D721Med (cell line): ENCODE results near the gene LGALS14.
"Not testable (repeated sequence)": the region's sequence is repeated elsewhere in the genome, so short reads cannot be mapped to it uniquely, and the experiment has no call there.

Experiments used
- DNase-seq: peaks from one replicate; pipeline ENCODE4 v3.0.0; 2011; ENCODE audit warnings: low spot score; ENCODE audit not compliant: insufficient read length
- FAIRE-seq: peaks from 2 replicates; lab custom pipeline; 2011; peaks lifted over from hg19 to GRCh38; lab: Jason Lieb, UNC
- CTCF ChIP-seq: IDR thresholded peaks from 2 replicates; pipeline ENCODE4 v1.5.1; 2012; ENCODE audit warnings: mild to moderate bottlenecking, control low read depth; ENCODE audit not compliant: insufficient read depth; ENCODE audit errors: missing control alignments

Gene LGALS14, protein sequence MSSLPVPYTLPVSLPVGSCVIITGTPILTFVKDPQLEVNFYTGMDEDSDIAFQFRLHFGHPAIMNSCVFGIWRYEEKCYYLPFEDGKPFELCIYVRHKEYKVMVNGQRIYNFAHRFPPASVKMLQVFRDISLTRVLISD

DNA sequence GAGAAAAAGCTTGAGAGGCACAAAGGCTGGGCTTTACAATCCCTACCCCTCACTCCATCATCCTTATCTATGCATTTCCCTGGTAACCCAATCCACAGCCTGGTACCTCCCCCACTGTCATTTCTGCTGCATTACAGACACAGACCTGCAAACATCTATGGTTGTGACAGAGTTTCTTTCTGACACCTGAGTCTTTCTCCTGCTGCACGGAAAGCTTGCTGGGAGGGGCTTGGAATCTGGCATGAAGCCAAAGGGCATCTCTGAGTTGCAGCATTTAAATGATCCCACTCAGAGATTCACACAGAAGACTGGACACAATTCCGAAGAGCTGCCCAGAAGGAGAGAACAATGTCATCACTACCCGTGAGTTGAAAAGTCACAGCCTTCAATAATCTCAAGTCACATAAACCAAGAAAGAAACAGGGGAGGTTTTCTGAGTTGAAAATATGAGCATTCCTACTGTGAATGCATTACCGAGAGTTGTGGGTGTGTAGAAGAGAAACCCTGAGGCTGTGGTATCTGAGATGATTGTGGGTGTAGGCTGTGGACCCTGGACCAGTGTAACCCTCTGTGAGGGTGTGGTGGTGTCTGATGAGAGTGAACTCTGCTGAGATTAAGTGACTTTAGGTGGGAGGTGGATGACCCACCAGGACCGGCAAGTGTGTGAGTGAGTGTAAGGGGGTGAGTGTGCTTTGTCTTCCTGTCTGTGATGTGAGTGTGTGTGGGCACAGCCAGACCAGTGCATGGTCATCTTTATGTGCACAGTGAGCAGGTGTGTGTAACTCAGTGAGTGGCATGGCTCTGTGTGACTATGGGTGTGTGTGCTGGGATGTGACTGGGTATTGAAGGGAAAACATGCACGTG, at the start of gene LGALS14:
Gene LGALS14 (plus strand): TSS at position 301 of the 864 bp plus-strand sequence. CDS start 48 bp downstream, at position 349.
- FAIRE-seq (no peak), DNase-seq (no peak)
- TF ChIP-seq CTCF = no peak

- FAIRE-seq (no peak), DNase-seq (no peak)
These were observed 48.7 kb upstream of the LGALS14 start, which contains the start of gene LGALS16 for GRCh38 chr19:39655613-39656012. TSS of gene LGALS16 (plus strand) at chr19:39655913. CDS start at chr19:39655962, 49 bp downstream.

GRCh38 chr19:39659791-39660190, 44.5 kb upstream of the LGALS14 start:
- no peak for DNase-seq
- FAIRE-seq = no peak
- TF ChIP-seq CTCF = no peak

More at GRCh38 chr19:39655613-39656012, 48.7 kb upstream of the LGALS14 start, which contains the start of gene LGALS16:
- TF ChIP-seq CTCF = no peak

DNA sequence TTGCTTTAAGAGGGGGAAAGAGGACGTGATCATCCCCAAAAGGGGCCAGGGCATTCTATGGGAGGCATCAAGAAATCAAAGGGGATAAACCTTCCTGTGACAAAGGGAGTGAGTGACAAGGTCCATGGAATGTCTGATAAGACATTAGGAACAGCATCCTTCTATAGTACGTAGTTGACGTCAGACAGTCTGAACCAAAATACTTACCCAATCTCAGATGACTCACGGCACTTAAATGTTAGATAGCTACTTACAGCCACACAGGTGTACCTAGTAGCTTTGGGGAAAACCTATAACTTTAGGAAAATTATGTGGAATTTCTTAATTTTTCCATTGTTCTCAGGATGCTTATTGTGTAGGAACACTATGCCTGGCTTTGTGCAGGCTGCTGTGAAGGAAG, 43.6 kb upstream of the LGALS14 start:
- DNase-seq (no peak), FAIRE-seq (no peak)
- no peak for TF ChIP-seq CTCF

DNA sequence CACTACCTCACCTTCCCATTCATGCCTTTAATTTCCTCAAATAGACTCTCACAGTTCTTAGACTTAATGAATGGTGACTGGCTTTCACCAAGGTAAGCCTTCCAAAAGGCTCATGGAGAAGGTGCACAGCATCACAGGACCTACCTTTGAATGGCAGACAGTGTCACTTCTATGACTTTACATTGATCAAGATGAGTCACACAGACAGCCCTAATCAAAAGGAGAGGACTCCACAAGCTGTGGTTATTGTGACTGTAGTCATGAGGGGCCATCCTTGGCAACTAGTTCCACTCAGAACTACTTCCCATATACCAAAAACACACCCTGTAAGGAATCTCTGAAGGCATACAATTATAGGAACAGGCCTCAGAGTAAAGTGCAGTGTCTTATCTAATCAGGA, 42.7 kb upstream of the LGALS14 start:
- no peak for TF ChIP-seq CTCF
- FAIRE-seq = no peak
- DNase-seq = no peak

DNA sequence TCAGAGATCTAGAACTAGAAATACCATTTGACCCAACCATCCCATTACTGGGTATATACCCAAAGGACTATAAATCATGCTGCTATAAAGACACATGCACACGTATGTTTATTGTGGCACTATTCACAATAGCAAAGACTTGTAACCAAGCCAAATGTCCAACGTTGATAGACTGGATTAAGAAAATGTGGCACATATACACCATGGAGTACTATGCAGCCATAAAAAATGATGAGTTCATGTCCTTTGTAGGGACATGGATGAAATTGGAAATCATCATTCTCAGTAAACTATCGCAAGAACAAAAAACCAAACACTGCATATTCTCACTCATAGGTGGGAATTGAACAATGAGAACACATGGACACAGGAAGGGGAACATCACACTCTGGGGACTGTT, 34.4 kb upstream of the LGALS14 start:
- not testable (repeated sequence) for FAIRE-seq, DNase-seq

DNA sequence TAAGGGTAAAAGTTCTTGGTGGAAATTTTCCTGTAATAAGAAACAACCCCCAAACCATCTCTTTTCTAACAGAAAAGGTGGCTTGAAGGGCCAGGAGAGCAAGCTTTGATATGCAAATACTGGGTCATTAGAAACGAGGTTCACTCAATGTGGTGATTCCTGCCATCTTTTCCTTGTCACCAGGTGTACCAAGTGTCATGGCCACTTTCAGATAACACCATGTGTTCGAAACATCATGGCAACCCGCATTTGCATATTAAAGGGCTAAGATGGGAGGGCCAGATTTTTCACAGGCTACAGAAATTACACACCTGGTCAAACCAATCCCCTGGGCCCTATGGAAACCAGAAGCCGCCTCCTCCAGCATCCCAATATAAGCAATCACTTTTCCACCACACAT, 33.3 kb upstream of the LGALS14 start:
- DNase-seq = no peak
- TF ChIP-seq CTCF = no peak
- no peak for FAIRE-seq
